Measurements from ENCODE around the gene LITAFD.

DNA sequence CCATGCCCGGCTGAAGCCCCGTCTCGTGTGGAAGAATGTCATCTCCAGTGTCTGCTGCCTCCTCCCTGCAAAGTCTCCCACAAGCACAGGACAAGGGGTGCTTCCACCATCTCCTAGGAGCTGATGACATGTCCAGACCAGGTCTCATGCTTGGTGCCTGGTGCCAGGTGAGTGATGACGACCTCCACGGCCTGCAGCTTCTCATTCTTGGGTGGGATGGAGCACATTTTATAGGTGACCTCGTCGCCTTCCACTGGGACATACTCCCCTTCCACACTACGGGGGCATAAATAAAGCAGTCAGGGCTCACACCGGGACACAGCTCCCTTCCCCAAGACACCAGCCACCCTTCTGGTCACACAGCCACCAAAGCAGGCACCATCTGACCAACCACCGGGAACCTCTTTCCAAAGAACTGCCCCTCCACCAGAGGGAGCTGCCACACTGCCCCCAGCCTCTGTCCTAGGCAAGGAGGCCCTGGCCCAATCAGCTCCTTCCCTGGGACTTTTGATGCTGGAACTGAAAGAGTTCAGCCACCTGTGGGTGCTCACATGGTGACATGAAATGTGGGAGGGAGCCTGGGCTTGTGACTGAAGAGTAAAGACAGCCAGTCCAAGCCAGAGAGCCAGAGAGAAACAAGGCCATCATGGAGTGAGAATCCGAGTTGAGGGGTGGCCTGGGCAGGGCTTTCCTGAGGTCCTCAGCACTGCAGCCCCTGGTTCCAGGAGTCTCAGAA lies 26.9 kb upstream of the LITAFD start:
- TF ChIP-seq ESRRG (CRISPR knock-in tag; IDR thresholded peaks at IDR 0.05) (no peak), ZFP3 (CRISPR knock-in tag; IDR thresholded peaks at IDR 0.05) (no peak), ARNTL (CRISPR knock-in tag; IDR thresholded peaks at IDR 0.05; ENCODE audit: borderline replicate concordance, low read depth) (no peak), ZNF565 (CRISPR knock-in tag; conservative IDR thresholded peaks at IDR 0.05; ENCODE audit: low read depth) (no peak), RARB (CRISPR knock-in tag; IDR thresholded peaks at IDR 0.05) (no peak), TCF4 (CRISPR knock-in tag; IDR thresholded peaks at IDR 0.05; ENCODE audit: borderline replicate concordance) (no peak), ISL1 (CRISPR knock-in tag; IDR thresholded peaks at IDR 0.05) (no peak)
- TF ChIP-seq, protein P1, sequence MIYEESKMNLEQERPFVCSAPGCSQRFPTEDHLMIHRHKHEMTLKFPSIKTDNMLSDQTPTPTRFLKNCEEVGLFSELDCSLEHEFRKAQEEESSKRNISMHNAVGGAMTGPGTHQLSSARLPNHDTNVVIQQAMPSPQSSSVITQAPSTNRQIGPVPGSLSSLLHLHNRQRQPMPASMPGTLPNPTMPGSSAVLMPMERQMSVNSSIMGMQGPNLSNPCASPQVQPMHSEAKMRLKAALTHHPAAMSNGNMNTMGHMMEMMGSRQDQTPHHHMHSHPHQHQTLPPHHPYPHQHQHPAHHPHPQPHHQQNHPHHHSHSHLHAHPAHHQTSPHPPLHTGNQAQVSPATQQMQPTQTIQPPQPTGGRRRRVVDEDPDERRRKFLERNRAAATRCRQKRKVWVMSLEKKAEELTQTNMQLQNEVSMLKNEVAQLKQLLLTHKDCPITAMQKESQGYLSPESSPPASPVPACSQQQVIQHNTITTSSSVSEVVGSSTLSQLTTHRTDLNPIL (CRISPR knock-in tag; IDR thresholded peaks at IDR 0.05; ENCODE audit: low read depth) = no peak
- TF ChIP-seq, protein P2, sequence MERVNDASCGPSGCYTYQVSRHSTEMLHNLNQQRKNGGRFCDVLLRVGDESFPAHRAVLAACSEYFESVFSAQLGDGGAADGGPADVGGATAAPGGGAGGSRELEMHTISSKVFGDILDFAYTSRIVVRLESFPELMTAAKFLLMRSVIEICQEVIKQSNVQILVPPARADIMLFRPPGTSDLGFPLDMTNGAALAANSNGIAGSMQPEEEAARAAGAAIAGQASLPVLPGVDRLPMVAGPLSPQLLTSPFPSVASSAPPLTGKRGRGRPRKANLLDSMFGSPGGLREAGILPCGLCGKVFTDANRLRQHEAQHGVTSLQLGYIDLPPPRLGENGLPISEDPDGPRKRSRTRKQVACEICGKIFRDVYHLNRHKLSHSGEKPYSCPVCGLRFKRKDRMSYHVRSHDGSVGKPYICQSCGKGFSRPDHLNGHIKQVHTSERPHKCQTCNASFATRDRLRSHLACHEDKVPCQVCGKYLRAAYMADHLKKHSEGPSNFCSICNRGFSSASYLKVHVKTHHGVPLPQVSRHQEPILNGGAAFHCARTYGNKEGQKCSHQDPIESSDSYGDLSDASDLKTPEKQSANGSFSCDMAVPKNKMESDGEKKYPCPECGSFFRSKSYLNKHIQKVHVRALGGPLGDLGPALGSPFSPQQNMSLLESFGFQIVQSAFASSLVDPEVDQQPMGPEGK (CRISPR knock-in tag; IDR thresholded peaks at IDR 0.05; ENCODE audit: borderline replicate concordance) = no peak
